ENCODE results near the gene KIR3DL1. TPM values are rescaled to one million over a fixed set of nuclear protein-coding genes. Genes with fewer than 3 reads are reported as not detected.
"Not testable (repeated sequence)": the region's sequence is repeated elsewhere in the genome, so short reads cannot be mapped to it uniquely, and the experiment has no call there.

The KIR3DL1 gene
- total RNA-seq (2016; rRNA removed; fragmentation: Illumina TruSeq; extraction: Trizol) = not detected in 2 replicates
- not detected in 2 replicates for total RNA-seq (2016; cell fraction: cytosol; rRNA removed; fragmentation: Illumina TruSeq; extraction: Trizol; ENCODE audit: low read depth)
- total RNA-seq (2016; cell fraction: insoluble cytoplasmic fraction; rRNA removed; fragmentation: Illumina TruSeq; extraction: Trizol) = not detected in 2 replicates
- total RNA-seq (2016; cell fraction: membrane; rRNA removed; fragmentation: Illumina TruSeq; extraction: Trizol) = not detected in 2 replicates
- total RNA-seq (2016; cell fraction: nucleus; rRNA removed; fragmentation: Illumina TruSeq; extraction: Trizol) = not detected in 2 replicates
- not detected in 2 replicates for polyA plus RNA-seq (2011; rRNA removed)
- not detected in 2 replicates for polyA plus RNA-seq (2011; cell fraction: cytosol; rRNA removed)
- not detected in 2 replicates for polyA plus RNA-seq (2011; cell fraction: nucleus; rRNA removed)
- not detected in 2 replicates for polyA plus RNA-seq (2012)
- polyA plus RNA-seq (2016; cell fraction: cytosol; fragmentation: Illumina TruSeq; extraction: Trizol; ENCODE audit: low read depth) = not detected in 2 replicates
- polyA plus RNA-seq (2016; cell fraction: insoluble cytoplasmic fraction; fragmentation: Illumina TruSeq; extraction: Trizol; ENCODE audit: low read depth) = not detected in 2 replicates
- not detected in 2 replicates for polyA plus RNA-seq (2016; cell fraction: membrane; fragmentation: Illumina TruSeq; extraction: Trizol; ENCODE audit: low read depth)
- polyA plus RNA-seq (2016; cell fraction: nucleus; fragmentation: Illumina TruSeq; extraction: Trizol; ENCODE audit: insufficient read depth, low read depth) = not detected in 2 replicates
- polyA minus RNA-seq (2011; rRNA and poly(A)+ RNA removed; ENCODE audit: low replicate concordance) = not detected in 2 replicates
- polyA minus RNA-seq (2011; cell fraction: cytosol; rRNA and poly(A)+ RNA removed) = not detected in 2 replicates
- polyA minus RNA-seq (2011; cell fraction: nucleus; rRNA and poly(A)+ RNA removed) = not detected in 2 replicates
- Bru-seq, nascent RNA = not detected
- not detected for BruChase-seq, experiment 1, labeled RNA remaining after a 6-hour chase
- not detected for BruChase-seq, experiment 2, labeled RNA remaining after a 2-hour chase
- long read RNA-seq, experiment 1 = 0 reads
- long read RNA-seq, experiment 2 = 0 reads

- H4K20me1 ChIP-seq (ENCODE audit: insufficient read depth, low read length); H2AFZ ChIP-seq (ENCODE audit: low read length); POLR2A ChIA-PET; ATAC-seq; BruUV-seq (replicated peaks); H3K4me1 ChIP-seq (ENCODE audit: insufficient read depth, low read length); H3K9ac ChIP-seq (ENCODE audit: insufficient read depth, low read depth, low read length); H3K27ac ChIP-seq (ENCODE audit: extremely low read length, insufficient read depth, low read length); H3K4me2 ChIP-seq (ENCODE audit: low read depth, low read length); CTCF ChIA-PET (ENCODE audit: low intra/inter-chr PET ratio, low total read pairs); H3K36me3 ChIP-seq (replicated peaks in 1 of 2; ENCODE audit: control insufficient read depth in 1 of 2, insufficient read depth in 2 of 2, low read length in 2 of 2); H3K27me3 ChIP-seq (ENCODE audit: control insufficient read depth in 1 of 2, insufficient read depth in 2 of 2, low read length in 2 of 2); H3K79me2 ChIP-seq (ENCODE audit: insufficient read depth, low read length); H3K9me3 ChIP-seq (ENCODE audit: low read length); H3K4me3 ChIP-seq (replicated peaks in 1 of 3; ENCODE audit: insufficient read depth in 1 of 3, low read depth in 2 of 3, low read length in 3 of 3); DNase-seq (ENCODE audit: low spot score); in situ Hi-C loops (cut with HindIII; ENCODE audit: extremely low pct_ligation_motif_present, low pct_unique_long_range_greater_than_20kb); intact Hi-C loops (cut with micrococcal nuclease; ENCODE audit: unreplicated experiment); FAIRE-seq: not testable (repeated sequence)
- 68% methylated on average over 14 of the region's 17 CpGs for WGBS (ENCODE audit: low lambda C conversion rate)
Observed at GRCh38 chr19:54816251-54816650, at the start of gene KIR3DL1. Gene KIR3DL1 (plus strand): TSS chr19:54816468.

DNA sequence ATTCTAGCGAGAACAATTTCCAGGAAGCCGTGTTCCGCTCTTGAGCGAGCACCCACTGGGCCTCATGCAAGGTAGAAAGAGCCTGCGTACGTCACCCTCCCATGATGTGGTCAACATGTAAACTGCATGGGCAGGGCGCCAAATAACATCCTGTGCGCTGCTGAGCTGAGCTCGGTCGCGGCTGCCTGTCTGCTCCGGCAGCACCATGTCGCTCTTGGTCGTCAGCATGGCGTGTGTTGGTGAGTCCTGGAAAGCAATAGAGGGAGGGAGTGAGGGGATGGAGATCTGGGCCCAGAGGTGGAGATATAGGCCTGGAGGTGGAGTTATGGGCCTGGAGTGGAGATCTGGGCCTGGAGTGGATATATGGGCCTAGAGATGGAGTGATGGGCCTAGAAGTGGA lies 46.6 kb upstream of the KIR3DL1 start, which contains the start of gene KIR2DL1:
Gene KIR2DL1, plus strand, starts transcription at position 148 of the 400 bp plus-strand sequence. Its CDS starts 58 bp downstream, at position 206.
- H4K20me1 ChIP-seq (ENCODE audit: insufficient read depth, low read length); in situ Hi-C loops (cut with HindIII; ENCODE audit: extremely low pct_ligation_motif_present, low pct_unique_long_range_greater_than_20kb); H3K4me2 ChIP-seq (ENCODE audit: low read depth, low read length); FAIRE-seq; H3K4me3 ChIP-seq (replicated peaks in 1 of 3; ENCODE audit: insufficient read depth in 1 of 3, low read depth in 2 of 3, low read length in 3 of 3); H3K9me3 ChIP-seq (ENCODE audit: low read length); DNase-seq (ENCODE audit: low spot score); H3K27me3 ChIP-seq (ENCODE audit: control insufficient read depth in 1 of 2, insufficient read depth in 2 of 2, low read length in 2 of 2); POLR2A ChIA-PET; H3K79me2 ChIP-seq (ENCODE audit: insufficient read depth, low read length); BruUV-seq (replicated peaks); H3K9ac ChIP-seq (ENCODE audit: insufficient read depth, low read depth, low read length); H2AFZ ChIP-seq (ENCODE audit: low read length); H3K4me1 ChIP-seq (ENCODE audit: insufficient read depth, low read length); H3K27ac ChIP-seq (ENCODE audit: extremely low read length, insufficient read depth, low read length); H3K36me3 ChIP-seq (replicated peaks in 1 of 2; ENCODE audit: control insufficient read depth in 1 of 2, insufficient read depth in 2 of 2, low read length in 2 of 2); CTCF ChIA-PET (ENCODE audit: low intra/inter-chr PET ratio, low total read pairs); ATAC-seq; intact Hi-C loops (cut with micrococcal nuclease; ENCODE audit: unreplicated experiment): not testable (repeated sequence)
- WGBS (ENCODE audit: low lambda C conversion rate) = 77% methylated on average over 15 of the region's 15 CpGs

- DNase-seq (ENCODE audit: low spot score); CTCF ChIA-PET (ENCODE audit: low intra/inter-chr PET ratio, low total read pairs); in situ Hi-C loops (cut with HindIII; ENCODE audit: extremely low pct_ligation_motif_present, low pct_unique_long_range_greater_than_20kb); H3K79me2 ChIP-seq (ENCODE audit: insufficient read depth, low read length); BruUV-seq (replicated peaks); H3K9ac ChIP-seq (ENCODE audit: insufficient read depth, low read depth, low read length); H3K4me2 ChIP-seq (ENCODE audit: low read depth, low read length); H3K4me1 ChIP-seq (ENCODE audit: insufficient read depth, low read length); H3K4me3 ChIP-seq (replicated peaks in 1 of 3; ENCODE audit: insufficient read depth in 1 of 3, low read depth in 2 of 3, low read length in 3 of 3); H3K27ac ChIP-seq (ENCODE audit: extremely low read length, insufficient read depth, low read length); H3K27me3 ChIP-seq (ENCODE audit: control insufficient read depth in 1 of 2, insufficient read depth in 2 of 2, low read length in 2 of 2); FAIRE-seq; POLR2A ChIA-PET; H3K36me3 ChIP-seq (replicated peaks in 1 of 2; ENCODE audit: control insufficient read depth in 1 of 2, insufficient read depth in 2 of 2, low read length in 2 of 2); intact Hi-C loops (cut with micrococcal nuclease; ENCODE audit: unreplicated experiment); H2AFZ ChIP-seq (ENCODE audit: low read length); H4K20me1 ChIP-seq (ENCODE audit: insufficient read depth, low read length); H3K9me3 ChIP-seq (ENCODE audit: low read length): not testable (repeated sequence)
- 22% methylated on average over 4 of the region's 4 CpGs for WGBS (ENCODE audit: low lambda C conversion rate)
- peak; percentile 28; the same call in 1 of the 3 replicates for ATAC-seq
Observed at GRCh38 chr19:54770511-54770910, 45.8 kb upstream of the KIR3DL1 start.

Measured in HepG2 (cell line).